Endodermal cell (in vitro differentiated cells): ENCODE measurements around the gene EPHA5. TPM values are rescaled to one million over a fixed set of nuclear protein-coding genes. Genes with fewer than 3 reads are reported as not detected.

Source experiments
- DNase-seq: peaks from one replicate; pipeline ENCODE4 v3.0.0-alpha.2; 2017
- H3K27ac ChIP-seq: 2 replicates; pipeline ENCODE4 v1.5.1; 2013; ENCODE audit warnings: mild to moderate bottlenecking, low read depth, low read length, moderate library complexity
- H3K27me3 ChIP-seq: 2 replicates; pipeline ENCODE4 v1.6.1; 2013; ENCODE audit warnings: mild to moderate bottlenecking, low read length, moderate library complexity; ENCODE audit not compliant: insufficient read depth, control insufficient read depth, poor library complexity, severe bottlenecking
- H3K36me3 ChIP-seq: 2 replicates; pipeline ENCODE4 v1.7.0; 2013; ENCODE audit warnings: mild to moderate bottlenecking, low read length, moderate library complexity; ENCODE audit not compliant: control insufficient read depth, insufficient read depth
- H3K4me1 ChIP-seq: one replicate; pipeline ENCODE4 v1.7.0; 2013; ENCODE audit warnings: low read length; ENCODE audit not compliant: control insufficient read depth, insufficient read depth
- H3K4me3 ChIP-seq: 2 replicates; pipeline ENCODE4 v1.5.1; 2013; ENCODE audit warnings: mild to moderate bottlenecking, low read length, moderate library complexity
- H3K9ac ChIP-seq: 2 replicates; pipeline ENCODE4 v1.6.1; 2013; ENCODE audit warnings: mild to moderate bottlenecking, low read length, moderate library complexity; ENCODE audit not compliant: poor library complexity, severe bottlenecking; ENCODE audit errors: extremely low read depth
- H3K9me3 ChIP-seq: 2 replicates; pipeline ENCODE4 v1.6.1; 2013; ENCODE audit warnings: mild to moderate bottlenecking, low read length, moderate library complexity; ENCODE audit not compliant: control insufficient read depth
- H3K27ac Mint-ChIP-seq: 2 replicates; pipeline ENCODE4 v1.8.0; 2020; ENCODE audit warnings: mixed read lengths
- H3K27me3 Mint-ChIP-seq: 2 replicates; pipeline ENCODE4 v1.8.0; 2021; ENCODE audit warnings: mild to moderate bottlenecking, mixed read lengths; ENCODE audit not compliant: insufficient read depth
- H3K36me3 Mint-ChIP-seq: 2 replicates; pipeline ENCODE4 v1.8.0; 2020; ENCODE audit warnings: low read depth, mixed read lengths
- H3K4me1 Mint-ChIP-seq: 2 replicates; pipeline ENCODE4 v1.8.0; 2020; ENCODE audit warnings: mixed read lengths
- H3K4me3 Mint-ChIP-seq: 2 replicates; pipeline ENCODE4 v1.8.0; 2020; ENCODE audit warnings: mild to moderate bottlenecking, moderate library complexity, mixed read lengths
- H3K9me3 Mint-ChIP-seq: 2 replicates; pipeline ENCODE4 v1.8.0; 2020; ENCODE audit warnings: mild to moderate bottlenecking, mixed read lengths
- WGBS, 2 experiments: methylation state at CpG; one replicate each; pipeline versions ENCODE4 v1.1.5 to v1.1.7; 2013; ENCODE audit warnings: missing lambda C conversion rate in 2 of 2, mixed read lengths in 1 of 2; ENCODE audit not compliant: insufficient coverage in 1 of 2, insufficient read length in 1 of 2; 5-methylcytosine and 5-hydroxymethylcytosine counted together
- total RNA-seq, 2 donors: library from RNA; stranded (reverse); fragmentation: NEBNext Ultra II Directional in 1 of 2; extraction: Animal tissue kit (Norgen Biotek cat#: 25700) in 1 of 2; gene quantifications; 2 replicates in 1 of 2; 3 replicates in 1 of 2; pipeline ENCODE4 v1.2.1, GENCODE V29; 2021
- TF ChIP-seq, protein P1 (sequence below): fragments of 200-600 bp; sonication (generic); conservative IDR thresholded peaks from 2 replicates; pipeline ENCODE4 v1.5.0; 2021; ENCODE audit warnings: antibody characterized with exemption, mild to moderate bottlenecking

The EPHA5 gene
- total RNA-seq, 2 donors from 2014 or later: 0.09 TPM; not detected in 1

- H3K9me3 Mint-ChIP-seq: no peaks in the 10 kb centered on the region
- no peaks in the 10 kb centered on the region for H3K36me3 Mint-ChIP-seq
- Histone ChIP-seq H3K9ac (no peak overlapping the region), H3K27me3 (no peaks in the 10 kb centered on the region), H3K36me3 (no peaks in the 10 kb centered on the region), H3K27ac (no peak overlapping the region), H3K4me3 (no peak overlapping the region), H3K4me1 (no peaks in the 10 kb centered on the region), H3K9me3 (no peaks in the 10 kb centered on the region)
- TF ChIP-seq, protein P1, sequence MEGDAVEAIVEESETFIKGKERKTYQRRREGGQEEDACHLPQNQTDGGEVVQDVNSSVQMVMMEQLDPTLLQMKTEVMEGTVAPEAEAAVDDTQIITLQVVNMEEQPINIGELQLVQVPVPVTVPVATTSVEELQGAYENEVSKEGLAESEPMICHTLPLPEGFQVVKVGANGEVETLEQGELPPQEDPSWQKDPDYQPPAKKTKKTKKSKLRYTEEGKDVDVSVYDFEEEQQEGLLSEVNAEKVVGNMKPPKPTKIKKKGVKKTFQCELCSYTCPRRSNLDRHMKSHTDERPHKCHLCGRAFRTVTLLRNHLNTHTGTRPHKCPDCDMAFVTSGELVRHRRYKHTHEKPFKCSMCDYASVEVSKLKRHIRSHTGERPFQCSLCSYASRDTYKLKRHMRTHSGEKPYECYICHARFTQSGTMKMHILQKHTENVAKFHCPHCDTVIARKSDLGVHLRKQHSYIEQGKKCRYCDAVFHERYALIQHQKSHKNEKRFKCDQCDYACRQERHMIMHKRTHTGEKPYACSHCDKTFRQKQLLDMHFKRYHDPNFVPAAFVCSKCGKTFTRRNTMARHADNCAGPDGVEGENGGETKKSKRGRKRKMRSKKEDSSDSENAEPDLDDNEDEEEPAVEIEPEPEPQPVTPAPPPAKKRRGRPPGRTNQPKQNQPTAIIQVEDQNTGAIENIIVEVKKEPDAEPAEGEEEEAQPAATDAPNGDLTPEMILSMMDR: peak; percentile 51
- H3K4me1 Mint-ChIP-seq: peaks cover 9% of the 10 kb centered on the region
- no peaks in the 10 kb centered on the region for H3K27me3 Mint-ChIP-seq
- H3K4me3 Mint-ChIP-seq: no peak overlapping the region
- WGBS, 2 experiments: 78% methylated on average over 1 of the region's 1 CpG; no CpG with 5 or more reads in 1 of the 2 experiments
- no peak overlapping the region for H3K27ac Mint-ChIP-seq
- no peak for DNase-seq
Measured at GRCh38 chr4:65580551-65580950, 89.7 kb downstream of the EPHA5 start.

DNA sequence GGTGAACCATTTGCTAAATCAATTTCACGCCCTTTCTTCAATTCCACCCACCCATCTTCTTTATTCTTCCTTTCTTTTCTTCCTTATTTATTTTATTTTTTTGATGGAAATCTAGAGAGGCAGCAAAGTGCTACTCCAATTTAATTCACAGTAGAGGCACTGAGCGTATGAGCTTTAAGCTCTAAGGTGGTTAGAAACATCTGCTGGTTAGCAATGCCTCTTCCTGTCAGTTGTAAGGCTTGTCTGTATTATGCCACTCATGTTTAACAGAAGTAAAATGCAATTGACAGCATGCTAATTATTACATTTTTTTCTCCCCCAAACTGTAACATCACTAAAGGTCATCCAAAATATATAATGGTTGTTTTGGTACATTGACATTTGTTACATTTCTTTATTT, 103.8 kb downstream of the EPHA5 start:
- TF ChIP-seq, protein P1: no peak
- no peak overlapping the region for H3K4me3 Mint-ChIP-seq
- H3K27me3 Mint-ChIP-seq: no peaks in the 10 kb centered on the region
- H3K9me3 Mint-ChIP-seq: no peaks in the 10 kb centered on the region
- H3K36me3 Mint-ChIP-seq: no peaks in the 10 kb centered on the region
- WGBS, 2 experiments: 83 to 95% methylated on average over 1 to 2 of the region's 2 CpGs
- H3K36me3 ChIP-seq: no peaks in the 10 kb centered on the region
- H3K4me1 Mint-ChIP-seq: no peaks in the 10 kb centered on the region
- no peak overlapping the region for H3K27ac Mint-ChIP-seq
- H3K27ac ChIP-seq: peak overlapping the region; percentile 29
- H3K9ac ChIP-seq: no peak overlapping the region
- no peak overlapping the region for H3K4me3 ChIP-seq
- H3K9me3 ChIP-seq: no peaks in the 10 kb centered on the region
- no peak for DNase-seq
- H3K27me3 ChIP-seq: no peaks in the 10 kb centered on the region
- no peaks in the 10 kb centered on the region for H3K4me1 ChIP-seq

DNA sequence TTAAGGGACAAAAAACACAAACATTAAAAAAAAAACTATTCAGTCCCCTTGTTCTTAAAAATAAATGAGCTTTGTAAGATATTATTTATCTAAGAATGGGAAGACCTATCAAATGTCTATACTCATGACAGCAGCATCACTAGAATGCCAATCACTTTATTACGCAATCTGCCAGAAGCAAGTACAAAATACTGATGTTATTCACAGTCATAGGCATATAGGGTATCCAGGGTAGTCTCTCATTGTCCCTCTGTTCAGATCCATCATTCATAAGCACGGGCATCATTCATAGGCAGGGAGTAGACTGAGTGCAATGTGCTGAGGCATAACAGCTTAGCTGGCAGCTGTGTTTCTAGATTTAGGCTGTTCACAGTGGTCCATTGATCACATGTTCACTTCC, 109.1 kb downstream of the EPHA5 start:
- H3K4me3 ChIP-seq: no peak overlapping the region
- Mint-ChIP-seq H3K4me1 (no peaks in the 10 kb centered on the region), H3K27ac (no peak overlapping the region), H3K4me3 (no peak overlapping the region), H3K27me3 (no peaks in the 10 kb centered on the region), H3K9me3 (no peaks in the 10 kb centered on the region), H3K36me3 (no peaks in the 10 kb centered on the region)
- TF ChIP-seq, protein P1: no peak
- H3K9me3 ChIP-seq: no peaks in the 10 kb centered on the region
- H3K36me3 ChIP-seq: no peaks in the 10 kb centered on the region
- no peak for DNase-seq
- no peaks in the 10 kb centered on the region for H3K4me1 ChIP-seq
- H3K27me3 ChIP-seq: no peaks in the 10 kb centered on the region
- WGBS, 2 experiments: 43 to 57% methylated on average over 2 of the region's 2 CpGs
- H3K27ac ChIP-seq: no peak overlapping the region
- H3K9ac ChIP-seq: no peak overlapping the region
